Measurements from ENCODE around the gene TIMM44.
"Not testable (repeated sequence)": the region's sequence is repeated elsewhere in the genome, so short reads cannot be mapped to it uniquely, and the experiment has no call there.

Gene TIMM44

DNA sequence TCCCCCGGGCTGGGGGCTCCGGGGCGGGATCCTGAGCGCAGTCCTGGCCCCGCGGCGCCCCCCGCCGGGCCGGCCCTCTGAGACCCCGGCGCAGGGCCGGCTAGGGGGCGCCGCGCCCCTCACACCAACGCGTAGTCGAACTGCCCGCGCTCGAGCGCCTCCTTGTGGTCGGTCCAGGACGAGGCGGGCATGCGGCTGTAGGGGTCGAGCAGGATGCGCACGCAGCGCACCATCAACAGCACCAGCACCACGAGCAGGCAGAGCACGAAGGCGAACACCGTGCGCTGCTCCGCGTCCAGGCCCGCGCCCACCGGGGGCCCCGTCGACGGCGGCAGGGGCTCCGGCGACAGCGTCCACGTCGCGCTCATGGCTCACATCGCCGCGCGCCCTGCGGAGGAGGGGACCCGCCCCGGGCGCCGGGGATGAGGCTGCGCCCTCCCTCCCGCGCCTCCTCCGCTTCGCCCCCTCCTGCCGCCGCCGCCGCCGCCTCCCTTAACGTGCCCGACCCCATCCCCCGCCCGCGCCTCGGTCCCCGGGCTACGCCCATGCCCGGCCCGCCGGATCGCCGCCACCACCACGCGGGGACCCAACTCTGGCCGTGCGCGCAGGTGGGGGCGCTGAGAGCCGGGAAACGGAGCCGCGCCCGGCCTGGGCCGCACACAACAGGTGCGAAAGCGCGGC is 18.2 kb downstream of the TIMM44 start:
- peak; percentile 98 for DNase-seq (ENCODE audit: low spot score)

DNA sequence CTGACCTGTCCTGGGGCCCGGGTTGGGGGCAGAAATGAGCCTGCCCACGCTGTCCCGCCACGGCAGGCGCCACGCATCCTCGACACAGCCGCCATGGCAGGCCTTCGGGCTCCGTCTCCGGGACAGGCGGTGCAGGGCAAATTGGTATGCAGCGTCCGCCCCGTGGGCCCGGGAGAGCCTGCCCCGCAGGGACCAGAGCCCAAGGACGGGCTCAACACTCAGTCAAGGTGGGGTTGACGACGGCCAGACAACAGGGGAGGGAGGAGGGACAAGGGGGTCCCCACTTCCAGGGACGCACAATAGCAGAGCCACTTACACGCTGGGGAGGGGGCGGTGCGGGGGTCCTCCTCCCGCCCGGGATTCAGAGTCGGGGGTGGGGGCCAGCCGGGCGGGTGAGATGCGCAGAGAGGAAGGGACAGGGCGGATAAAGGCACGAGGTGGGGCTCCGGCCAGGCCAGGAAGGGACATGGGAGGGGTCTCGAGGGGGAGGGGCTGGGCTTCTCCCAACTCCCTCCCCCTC is 18.8 kb downstream of the TIMM44 start:
- no peak for DNase-seq (ENCODE audit: low spot score)

DNA sequence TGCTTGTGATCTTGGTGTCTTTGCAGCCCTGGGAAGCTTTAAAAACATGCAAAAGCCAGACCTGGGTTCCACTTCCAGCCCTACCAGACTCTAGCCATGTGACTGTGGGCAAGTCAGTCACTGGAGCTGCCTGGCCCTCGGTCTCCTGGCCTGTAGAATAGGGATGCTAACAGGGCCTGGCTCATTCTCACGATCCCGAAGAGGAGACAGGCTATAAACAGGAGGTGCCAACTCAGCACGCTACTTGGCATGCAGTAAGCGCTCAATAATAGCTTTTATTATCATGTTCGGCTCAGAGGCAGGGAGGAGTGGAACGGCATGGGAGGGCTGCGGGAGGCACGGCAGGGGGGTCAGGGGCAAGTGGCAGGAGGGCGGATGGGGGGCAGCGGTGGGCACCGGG is 19.2 kb downstream of the TIMM44 start:
- DNase-seq (ENCODE audit: low spot score): no peak

- DNase-seq (ENCODE audit: low spot score): no peak
Observed at GRCh38 chr19:7923295-7924191, 19.9 kb downstream of the TIMM44 start.

DNA sequence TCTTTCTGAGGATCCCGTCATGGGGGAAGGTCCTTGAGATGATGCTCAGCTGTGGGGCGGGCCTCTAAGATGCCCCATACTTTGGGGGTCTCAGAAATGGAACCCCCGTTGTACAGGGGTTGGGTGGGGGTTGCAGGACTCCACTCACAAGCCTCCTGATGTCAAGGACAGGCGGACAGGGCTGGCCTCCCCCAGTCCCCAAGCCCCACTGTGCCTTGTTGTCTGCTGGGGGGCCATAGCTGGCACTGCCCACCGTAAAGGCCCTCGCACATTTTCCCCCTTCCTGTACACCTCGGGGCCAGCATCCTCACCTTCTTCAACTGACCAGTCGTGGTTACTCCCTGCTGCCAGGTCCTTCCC is 20.6 kb downstream of the TIMM44 start:
- DNase-seq (ENCODE audit: low spot score): no peak

GRCh38 chr19:7921967-7922835 is 21.3 kb downstream of the TIMM44 start:
- DNase-seq (ENCODE audit: low spot score): no peak

GRCh38 chr19:7921302-7921966 is 22.0 kb downstream of the TIMM44 start:
- no peak for DNase-seq (ENCODE audit: low spot score)

- peak; percentile 92 for DNase-seq (ENCODE audit: low spot score)
Observed at GRCh38 chr19:7920519-7921301, 22.8 kb downstream of the TIMM44 start.

DNA sequence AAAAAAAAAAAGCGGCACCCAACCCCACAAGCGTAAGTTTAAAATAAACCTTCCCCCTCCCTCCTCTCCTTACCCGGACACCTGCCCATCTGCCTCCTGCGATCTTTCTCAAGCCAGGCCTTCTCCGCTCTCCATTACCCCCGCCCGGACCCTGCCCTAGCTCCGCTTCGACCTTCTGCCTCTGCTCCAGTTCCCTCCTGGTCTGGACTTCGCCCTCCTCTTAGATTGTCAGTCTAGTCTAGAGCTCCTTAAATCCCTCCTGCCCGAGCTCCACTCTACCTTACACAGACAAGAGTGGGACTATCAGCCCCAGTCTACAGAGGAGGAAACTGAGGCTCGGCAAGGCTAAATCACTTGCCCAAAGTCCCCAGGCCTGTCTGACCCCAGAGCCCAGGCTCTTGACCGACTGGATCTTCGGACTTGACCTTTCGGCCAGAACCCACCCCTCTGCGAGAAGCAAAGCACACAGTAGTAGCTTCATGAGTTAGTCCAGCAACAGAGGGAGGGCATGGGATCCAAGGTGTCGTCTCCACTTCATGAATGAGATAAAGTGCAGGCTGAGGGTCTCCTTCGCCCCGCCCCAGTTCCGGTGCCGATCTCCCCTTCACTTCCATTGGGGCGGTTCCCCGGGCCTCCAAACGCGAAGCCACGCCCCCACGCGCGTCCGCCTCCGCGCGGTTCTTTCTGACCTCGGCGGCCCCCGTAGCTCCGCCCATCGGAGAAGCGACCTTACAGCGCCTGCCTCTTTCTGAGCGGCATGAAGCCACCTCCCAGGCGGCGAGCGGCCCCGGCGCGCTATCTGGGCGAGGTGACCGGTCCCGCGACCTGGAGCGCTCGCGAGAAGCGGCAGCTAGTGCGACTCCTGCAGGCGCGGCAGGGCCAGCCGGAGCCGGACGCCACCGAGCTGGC is 23.6 kb downstream of the TIMM44 start, which contains the start of gene SNAPC2:
Gene SNAPC2 (plus strand): TSS at position 729 of the 909 bp plus-strand sequence. CDS start 29 bp downstream, at position 758.
- peak; percentile 94 for DNase-seq (ENCODE audit: low spot score)

DNA sequence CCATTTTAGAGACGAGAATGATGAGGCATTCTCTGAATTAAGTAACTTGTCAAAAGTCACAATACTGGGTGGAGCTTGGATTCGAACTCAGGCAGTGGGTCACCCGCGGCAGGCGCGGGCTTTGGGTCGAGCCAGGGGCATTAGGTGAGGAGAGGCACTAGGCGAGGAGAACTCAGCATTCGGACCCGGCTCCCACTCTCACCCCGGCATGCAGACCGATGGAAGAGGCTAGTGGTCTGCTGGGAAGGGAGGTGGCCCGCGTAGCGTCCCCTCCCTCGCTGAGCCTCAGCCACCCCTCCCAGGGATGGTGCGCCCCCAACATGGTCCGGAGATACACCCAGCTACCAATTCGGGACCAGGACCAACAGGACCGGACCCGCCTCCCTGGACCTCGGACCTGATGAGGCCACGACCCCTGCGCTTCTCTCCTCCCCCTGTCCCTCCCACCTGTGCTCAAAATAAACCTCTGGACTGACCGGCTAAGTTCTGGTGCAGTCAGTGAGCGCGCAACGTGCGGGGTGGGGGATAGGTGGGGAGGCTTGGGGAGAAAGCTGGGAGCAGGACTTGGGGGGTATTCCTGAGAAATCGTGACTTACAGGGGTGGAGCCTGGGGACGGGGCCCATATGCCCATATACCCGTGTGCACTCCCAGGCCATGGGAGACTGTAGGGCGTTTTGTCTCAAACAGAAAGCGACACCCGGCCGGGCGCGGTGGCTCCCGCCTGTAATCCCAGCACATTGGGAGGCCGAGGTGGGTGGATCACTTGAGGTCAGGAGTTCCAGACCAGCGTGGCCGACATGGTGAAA is 24.6 kb downstream of the TIMM44 start:
- peak; percentile 65 for DNase-seq (ENCODE audit: low spot score)

- DNase-seq (ENCODE audit: low spot score): not testable (repeated sequence)
Observed at GRCh38 chr19:7918062-7918614, 25.3 kb downstream of the TIMM44 start.

DNA sequence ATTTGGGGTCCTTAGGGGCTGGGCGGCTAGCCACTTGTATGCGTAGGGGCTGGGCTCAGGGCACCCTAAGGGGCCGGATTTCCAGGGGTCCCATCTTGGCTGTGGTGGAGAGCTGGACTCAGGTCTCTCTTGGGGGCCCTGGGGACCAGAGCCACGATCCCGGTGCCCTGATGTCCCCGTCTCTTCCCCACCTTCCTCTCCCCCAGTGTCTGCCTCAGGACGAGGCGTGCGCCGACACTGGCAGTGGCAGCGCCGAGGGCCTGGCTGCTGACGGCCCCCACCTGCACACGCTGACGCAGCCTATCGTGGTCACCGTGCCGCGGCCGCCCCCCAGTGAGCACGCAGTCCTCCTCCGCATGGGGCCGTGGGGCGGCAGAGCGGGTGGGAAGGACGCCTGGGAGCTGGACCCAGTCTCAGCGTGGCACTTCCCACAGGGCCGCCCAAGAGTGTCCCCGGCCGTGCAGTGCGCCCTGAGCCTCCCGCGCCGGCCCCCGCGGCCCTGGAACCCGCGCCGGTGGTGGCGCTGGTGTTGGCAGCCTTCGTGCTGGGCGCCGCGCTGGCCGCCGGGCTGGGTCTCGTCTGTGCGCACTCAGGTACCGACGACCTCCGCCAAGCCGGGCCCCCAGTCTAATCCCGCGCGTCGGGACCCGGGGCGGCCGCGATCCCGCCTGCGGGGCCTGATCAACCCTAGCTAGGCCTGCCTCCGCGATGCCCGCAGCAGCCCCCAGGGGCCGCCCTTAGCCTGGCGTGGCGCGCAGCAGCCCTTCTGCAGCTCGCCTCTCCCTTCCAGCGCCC is 26.0 kb downstream of the TIMM44 start:
- DNase-seq (ENCODE audit: low spot score): peak; percentile 93

GRCh38 chr19:7916955-7917266 is 26.6 kb downstream of the TIMM44 start:
- DNase-seq (ENCODE audit: low spot score): peak; percentile 75

- peak; percentile 78 for DNase-seq (ENCODE audit: low spot score)
Observed at GRCh38 chr19:7916103-7916954, 27.1 kb downstream of the TIMM44 start.

DNA sequence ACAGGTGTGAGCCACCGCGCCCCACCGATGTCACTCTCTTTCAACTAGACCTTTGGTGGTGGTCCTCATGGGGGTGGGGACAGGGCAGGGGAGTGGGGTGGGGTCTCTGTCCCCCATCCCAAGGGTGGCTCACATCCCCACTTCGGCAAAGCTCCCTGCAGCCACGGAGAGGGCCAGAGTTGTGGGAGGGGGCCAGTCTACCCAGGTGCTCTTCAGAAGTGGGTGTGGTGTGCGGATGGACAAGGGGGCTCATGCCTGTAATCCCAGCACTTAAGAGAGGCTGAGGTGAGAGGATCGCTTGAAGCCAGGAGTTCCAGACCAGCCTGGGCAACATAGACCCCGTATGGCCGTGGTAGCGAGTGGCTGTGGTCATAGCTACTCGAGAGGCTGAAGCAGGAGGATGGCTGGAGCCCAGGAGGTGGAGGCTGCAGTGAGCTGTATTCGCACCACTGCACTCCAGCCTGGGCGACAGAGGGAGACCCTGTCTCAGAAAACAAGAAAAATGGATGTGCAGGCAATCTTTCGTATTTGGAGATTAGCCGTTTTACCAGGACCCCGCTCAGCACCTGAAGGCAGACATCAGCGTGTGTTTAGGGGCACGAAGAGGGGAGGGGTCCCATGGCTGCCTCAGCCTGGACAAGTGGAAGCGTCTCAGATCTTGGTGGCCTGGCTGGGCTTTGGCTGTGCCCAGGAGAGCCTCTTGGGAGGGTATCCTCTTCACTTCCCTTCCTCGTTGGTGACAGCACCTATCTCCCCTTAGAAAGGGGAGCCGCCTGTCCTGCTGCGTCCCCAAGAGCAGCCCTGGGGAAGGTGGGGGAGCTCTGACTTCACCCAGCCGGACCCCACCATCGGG is 28.0 kb downstream of the TIMM44 start:
- peak; percentile 50 for DNase-seq (ENCODE audit: low spot score)

DNA sequence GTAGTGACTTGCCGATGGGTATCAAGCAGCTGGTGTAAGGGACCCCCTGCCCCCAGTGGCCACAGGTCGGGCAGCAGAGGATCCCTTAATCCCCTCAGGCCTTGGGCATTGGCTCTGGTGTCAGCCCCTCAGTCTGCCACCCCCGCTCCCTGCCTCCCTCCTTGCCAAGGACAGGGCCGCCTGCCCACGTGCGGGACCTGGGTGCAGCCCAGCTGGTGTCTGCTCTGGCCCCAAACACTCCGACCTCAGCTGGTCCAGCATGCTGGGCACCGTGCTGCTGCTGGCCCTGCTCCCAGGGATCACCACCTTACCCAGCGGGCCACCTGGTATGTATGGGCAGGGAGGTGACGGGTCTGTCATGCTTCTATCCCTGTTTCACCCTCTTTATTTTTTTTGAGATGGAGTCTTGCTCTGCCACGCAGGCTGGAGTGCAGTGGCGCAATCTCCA is 28.8 kb downstream of the TIMM44 start, which contains the start of gene TGFBR3L:
Gene TGFBR3L (plus strand): TSS at position 233 of the 448 bp plus-strand sequence.
- DNase-seq (ENCODE audit: low spot score): no peak
